Astrocyte of the spinal cord (primary cell): Measurements from ENCODE around the gene BCL10.
A peak's percentile ranks its signal among the peaks of the same experiment; 100 is the strongest.

ENCODE experiments used
- DNase-seq: peaks from one replicate; pipeline ENCODE4 v3.0.0; 2011; ENCODE audit warnings: low read depth, low spot score
- H3K4me3 ChIP-seq: 2 replicates; pipeline ENCODE4 v1.5.1; 2011; ENCODE audit warnings: low read depth, mild to moderate bottlenecking, low read length, moderate library complexity
- in situ Hi-C: cut with HindIII; loops from 2 replicates; pipeline ENCODE4 v1.10.0; 2017; ENCODE audit warnings: low sequenced_read_pairs
- TF ChIP-seq, protein P1 (sequence below): IDR thresholded peaks from 2 replicates; pipeline ENCODE4 v1.5.1; 2012; ENCODE audit warnings: low read depth, mild to moderate bottlenecking, low read length, inconsistent platforms

The BCL10 gene

DNA sequence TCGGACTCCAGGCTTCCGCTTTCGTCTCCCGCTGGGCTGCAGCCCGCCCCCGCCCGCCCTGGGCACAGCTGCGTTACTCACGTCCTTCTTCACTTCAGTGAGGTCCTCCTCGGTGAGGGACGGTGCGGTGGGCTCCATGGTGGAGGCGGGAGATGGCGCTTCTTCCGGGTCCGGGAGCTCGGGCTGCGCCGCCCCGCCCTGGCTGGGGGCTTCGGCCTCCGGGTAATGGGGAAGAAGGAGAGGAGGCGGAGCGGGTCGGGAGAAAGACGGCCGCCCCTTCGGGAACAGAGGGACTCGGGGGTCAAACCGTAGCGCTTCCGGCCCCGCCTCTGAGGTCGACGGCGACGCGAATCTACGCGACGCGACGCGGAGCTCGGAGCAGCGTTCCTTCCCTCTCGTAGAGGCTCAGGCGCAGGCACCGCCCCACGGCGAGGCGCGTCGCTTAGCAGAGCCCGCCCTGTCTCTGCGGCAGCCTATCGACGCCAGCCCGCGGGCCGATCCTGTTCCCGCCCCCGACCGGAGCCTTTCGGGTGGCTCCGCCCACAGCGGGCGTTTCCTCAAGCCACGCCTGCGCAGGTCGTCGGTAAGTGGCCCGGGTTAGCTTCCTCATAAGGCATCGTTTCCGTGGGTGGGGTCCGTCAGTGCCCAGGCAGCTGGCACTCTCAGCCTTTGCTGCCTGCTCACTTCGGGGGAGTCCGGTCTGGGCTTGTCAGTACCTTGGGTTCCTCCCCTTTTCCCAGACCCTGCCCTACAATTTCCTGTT lies at the start of gene BCL10:
Gene BCL10, minus strand, starts transcription at position 418 of the 763 bp plus-strand sequence. Its CDS starts 280 bp downstream, at position 138.
- TF ChIP-seq, protein P1, sequence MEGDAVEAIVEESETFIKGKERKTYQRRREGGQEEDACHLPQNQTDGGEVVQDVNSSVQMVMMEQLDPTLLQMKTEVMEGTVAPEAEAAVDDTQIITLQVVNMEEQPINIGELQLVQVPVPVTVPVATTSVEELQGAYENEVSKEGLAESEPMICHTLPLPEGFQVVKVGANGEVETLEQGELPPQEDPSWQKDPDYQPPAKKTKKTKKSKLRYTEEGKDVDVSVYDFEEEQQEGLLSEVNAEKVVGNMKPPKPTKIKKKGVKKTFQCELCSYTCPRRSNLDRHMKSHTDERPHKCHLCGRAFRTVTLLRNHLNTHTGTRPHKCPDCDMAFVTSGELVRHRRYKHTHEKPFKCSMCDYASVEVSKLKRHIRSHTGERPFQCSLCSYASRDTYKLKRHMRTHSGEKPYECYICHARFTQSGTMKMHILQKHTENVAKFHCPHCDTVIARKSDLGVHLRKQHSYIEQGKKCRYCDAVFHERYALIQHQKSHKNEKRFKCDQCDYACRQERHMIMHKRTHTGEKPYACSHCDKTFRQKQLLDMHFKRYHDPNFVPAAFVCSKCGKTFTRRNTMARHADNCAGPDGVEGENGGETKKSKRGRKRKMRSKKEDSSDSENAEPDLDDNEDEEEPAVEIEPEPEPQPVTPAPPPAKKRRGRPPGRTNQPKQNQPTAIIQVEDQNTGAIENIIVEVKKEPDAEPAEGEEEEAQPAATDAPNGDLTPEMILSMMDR: no peak
- peak; percentile 99 for DNase-seq
- peak within 1 kb of the TSS; percentile 96 for H3K4me3 ChIP-seq
- in situ Hi-C loops: no loop called here

DNA sequence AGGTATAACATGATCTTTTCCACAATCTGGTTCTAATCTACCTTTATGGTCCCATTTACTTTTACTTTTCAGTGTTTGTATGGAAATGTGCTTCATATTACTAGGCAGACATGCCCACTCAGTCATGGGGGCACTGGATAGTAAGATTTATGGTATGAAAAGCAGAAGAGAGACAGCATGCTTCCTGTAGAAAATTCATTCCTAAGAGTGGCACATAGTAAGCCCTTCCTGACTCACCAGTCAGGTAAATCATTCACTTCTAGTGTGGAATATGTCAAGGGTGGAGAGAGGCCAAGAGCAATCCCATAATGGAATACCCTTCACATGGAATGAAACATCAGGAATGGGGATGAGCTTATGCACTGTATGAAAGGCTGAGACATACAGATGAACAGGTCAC lies 49.5 kb upstream of the BCL10 start:
- in situ Hi-C loops: no loop called here
- TF ChIP-seq, protein P1: no peak
- DNase-seq: no peak
- no peak overlapping the region for H3K4me3 ChIP-seq

DNA sequence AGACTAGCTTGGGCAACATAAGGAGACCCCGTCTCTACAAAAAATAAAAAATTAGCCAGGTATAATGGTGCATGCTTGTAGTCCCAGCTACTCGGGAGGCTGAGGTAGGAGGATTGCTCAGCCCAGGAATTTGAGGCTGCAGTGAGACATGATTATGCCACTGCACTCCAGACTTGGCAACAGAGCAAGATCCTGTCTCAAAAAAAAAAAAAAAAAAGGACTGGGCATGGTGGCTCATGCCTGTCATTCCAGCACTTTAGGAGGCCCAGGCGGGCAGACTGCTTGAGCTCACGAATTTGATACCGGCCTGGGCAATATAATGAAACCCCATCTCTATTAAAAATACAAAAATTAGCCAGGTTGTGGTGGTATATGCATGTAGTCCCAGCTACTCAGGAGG lies 47.3 kb upstream of the BCL10 start:
- no peak overlapping the region for H3K4me3 ChIP-seq
- no peak for DNase-seq
- TF ChIP-seq, protein P1: no peak
- in situ Hi-C loops: loop anchor here (25.0 kb wide), 1 partner anchor 364 kb away; no protein-coding TSS in a partner anchor

DNA sequence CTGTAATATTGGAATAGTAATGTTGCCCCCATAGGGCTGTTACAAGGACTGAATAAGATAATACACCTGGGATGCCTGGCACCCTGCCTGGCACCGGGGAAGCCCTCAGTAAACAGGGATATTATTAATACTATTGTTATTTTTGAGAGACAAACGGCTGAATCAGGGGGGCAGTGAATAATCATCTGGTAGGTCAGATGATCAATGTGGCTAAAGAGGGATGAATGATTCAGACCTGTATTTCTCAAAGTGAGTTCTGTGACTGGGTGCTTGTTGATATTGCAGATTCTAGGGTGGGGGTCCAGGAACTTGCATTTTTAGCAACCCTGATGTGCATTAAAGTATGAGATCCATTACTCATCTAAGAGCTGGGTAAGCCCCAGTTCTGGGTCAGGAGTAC lies 46.2 kb upstream of the BCL10 start:
- H3K4me3 ChIP-seq: no peak overlapping the region
- TF ChIP-seq, protein P1: no peak
- in situ Hi-C loops: loop anchor here (25.0 kb wide), 1 partner anchor 365 kb away; no protein-coding TSS in a partner anchor
- no peak for DNase-seq

DNA sequence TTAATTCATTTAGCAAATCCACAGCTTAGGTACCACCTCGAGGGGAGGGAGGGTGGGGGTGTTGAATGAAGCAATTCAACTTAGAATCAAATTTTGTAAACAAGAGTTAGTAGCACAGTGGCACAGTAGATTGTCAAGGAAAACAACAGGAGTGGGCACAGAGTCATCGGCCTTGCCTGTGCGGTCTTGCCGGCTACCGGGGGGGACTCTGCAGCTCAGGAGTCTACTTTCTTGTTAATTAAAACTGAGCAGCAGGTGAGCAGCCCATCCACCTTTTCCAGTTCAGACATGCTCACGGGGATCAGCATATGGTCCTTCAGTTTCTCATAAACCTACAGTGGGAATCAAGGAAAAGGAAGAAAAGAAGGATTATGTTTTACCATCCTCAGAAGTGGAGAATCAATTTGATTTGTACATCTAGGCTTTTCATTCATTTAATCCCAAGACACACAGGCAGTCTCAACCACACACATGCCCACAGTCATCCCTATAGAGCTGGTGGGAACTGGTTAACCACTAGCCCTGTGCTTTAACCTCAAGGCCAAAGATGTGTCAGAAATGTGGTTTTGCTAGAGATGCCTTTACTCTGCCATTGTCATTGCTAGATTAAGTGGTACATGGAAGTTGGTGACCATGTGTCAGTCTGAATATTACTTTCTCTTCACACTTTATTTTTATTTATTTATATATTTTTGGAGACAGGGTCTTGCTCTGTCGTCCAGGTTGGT lies 45.0 kb upstream of the BCL10 start:
- TF ChIP-seq, protein P1: no peak
- DNase-seq: peak; percentile 78
- H3K4me3 ChIP-seq: no peak overlapping the region
- in situ Hi-C loops: loop anchor here (25.0 kb wide), 1 partner anchor 366 kb away; no protein-coding TSS in a partner anchor

DNA sequence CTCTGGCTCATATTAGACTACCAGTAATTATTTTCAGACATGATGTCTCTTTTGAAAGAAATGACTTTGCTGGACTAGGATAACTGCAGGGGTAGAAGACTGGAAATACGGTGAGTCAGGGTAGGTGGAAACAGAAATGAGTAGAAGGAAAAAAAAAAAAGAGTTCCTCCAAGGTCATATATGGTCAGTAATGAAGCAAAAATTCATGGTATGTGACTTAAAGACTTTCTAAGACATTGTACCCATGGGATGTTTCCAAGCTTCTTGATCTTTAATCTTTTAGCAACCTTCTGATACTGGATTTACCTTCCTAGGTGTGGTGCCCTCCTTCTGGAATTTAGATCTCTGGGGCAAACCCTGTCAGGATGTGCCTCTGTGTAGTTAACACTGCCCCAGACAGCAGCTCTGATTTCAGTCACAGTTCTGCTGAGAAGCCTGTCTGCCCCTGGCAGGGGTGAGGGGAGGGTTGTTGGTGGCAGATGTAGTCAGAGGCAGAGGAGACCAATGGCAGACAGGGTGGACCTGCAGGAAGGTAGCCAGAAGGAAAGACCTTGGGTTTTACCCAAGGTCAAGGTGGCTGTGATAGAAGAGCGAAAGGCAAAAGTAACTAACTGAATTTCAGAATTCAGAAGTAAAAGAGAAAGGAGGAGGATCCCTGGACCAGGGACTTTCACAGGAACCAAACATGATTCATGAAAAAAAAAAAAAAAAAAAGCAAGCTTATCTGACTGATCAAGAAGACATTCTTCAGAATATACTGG lies 44.1 kb upstream of the BCL10 start:
- H3K4me3 ChIP-seq: no peak overlapping the region
- DNase-seq: peak; percentile 69
- in situ Hi-C loops: loop anchor here (25.0 kb wide), 1 partner anchor 367 kb away; no protein-coding TSS in a partner anchor

More for the DNA sequence above, 44.1 kb upstream of the BCL10 start:
- TF ChIP-seq, protein P1: no peak
